Epithelial cell of prostate (primary cell): ENCODE measurements around the gene DDX39A.
"Not testable (repeated sequence)": the region's sequence is repeated elsewhere in the genome, so short reads cannot be mapped to it uniquely, and the experiment has no call there.

Experiments
- DNase-seq: peaks from one replicate; pipeline ENCODE4 v3.0.0-alpha.2; 2011; ENCODE audit warnings: low read depth, low spot score
- H3K27ac ChIP-seq: fragments of 450-650 bp; 2 replicates; pipeline ENCODE4 v1.5.1; 2017; ENCODE audit warnings: mild to moderate bottlenecking

The DDX39A gene

DNA sequence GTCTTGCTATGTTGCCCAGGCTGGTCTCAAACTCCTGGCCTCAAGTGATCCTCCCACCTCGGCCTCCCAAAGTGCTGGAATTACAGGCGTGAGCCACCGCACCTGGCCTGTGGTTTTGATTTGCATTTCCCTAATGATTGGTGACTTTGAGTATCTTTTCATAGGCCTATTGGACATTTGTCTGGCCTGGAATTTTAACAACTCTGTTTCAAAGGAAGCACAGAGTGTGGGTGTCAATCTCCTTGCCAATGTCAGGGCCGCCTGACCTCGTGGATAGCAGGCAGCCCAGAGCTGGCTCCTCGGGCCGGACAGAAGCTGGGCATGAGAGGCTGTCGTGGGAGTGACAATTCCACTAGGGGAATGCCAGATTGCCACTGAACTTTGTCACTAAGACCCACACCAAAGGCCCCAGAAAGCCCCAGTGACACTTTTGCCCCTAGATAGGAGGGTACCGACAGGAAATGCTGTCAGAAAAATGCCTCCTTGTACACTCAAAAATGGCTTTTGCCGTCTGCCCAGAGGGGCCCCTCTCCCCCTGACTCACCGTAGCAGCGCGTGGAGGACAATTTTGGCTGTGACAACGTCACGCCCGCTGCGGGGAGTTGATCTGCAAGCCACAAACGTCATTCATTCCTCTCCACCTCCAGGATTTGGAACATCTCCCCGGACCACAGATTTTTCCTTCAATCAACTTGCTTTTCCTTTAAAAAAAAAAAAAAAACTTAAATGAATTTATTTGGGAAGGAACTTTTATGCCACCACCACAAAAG lies 49.6 kb downstream of the DDX39A start:
- H3K27ac ChIP-seq, result no peak overlapping the region
- no peak for DNase-seq

DNA sequence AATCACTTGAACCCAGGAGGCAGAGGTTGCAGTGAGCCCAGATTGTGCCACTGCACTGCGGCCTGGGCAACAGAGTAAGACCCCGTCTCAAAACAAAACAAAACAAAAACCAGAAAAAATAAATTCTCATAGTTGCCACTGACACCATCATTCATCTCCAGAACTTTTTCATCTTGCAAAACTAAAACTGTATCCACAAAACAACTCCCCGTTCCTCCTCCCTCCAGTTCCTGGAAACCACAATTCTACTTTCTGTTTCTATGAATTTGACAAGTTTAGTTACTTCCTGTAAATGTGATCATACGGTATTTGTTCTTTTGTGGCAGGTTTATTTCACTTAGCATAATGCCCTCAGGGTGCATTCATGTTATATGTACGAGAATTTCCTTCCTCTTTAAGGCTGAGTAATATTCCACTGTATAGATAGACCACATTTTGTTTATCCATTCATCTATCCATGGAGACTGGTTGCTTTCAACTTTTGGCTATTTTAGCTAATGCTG lies 51.1 kb downstream of the DDX39A start:
- H3K27ac ChIP-seq, result no peak overlapping the region
- no peak for DNase-seq

DNA sequence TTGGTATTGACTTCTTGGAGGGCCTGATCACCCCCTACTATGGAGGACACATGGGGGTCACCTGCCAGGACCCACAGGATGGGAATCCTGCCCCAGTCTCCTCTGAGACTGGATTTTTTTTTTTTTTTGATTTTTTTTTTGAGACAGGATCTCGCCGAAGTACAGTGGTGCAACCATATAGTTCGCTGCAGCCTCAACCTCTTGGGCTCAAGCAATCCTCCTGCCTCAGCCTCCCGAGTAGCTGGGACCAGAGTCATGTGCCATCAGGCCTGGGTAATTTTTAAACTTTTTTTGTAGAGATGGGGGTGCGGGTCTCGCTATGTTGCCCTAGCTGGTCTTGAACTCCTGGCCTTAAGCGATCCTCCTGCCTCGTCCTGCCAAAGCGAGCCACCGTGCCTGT lies 52.1 kb downstream of the DDX39A start:
- DNase-seq, result no peak
- H3K27ac ChIP-seq, result no peak overlapping the region

DNA sequence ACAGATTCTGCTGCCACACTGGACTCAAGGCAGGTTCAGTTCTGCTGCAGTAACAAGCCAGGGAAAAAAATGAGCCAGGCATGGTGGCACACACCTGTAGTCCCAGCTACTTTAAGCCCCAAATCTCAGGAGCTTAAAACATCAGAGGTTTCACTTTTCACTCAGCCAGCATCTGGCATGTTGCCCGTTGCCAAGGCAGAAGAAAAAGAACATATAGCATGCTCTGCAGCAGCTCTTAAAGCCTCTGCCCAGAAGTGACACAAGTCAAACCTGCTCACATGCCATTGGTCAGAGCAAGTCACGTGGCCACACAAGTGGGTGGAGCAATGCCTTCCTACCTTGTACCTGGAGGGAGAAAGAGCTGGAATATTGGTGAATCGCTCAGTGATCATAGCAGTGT lies 52.6 kb downstream of the DDX39A start:
- H3K27ac ChIP-seq, result no peak overlapping the region
- DNase-seq, result peak; percentile 86

DNA sequence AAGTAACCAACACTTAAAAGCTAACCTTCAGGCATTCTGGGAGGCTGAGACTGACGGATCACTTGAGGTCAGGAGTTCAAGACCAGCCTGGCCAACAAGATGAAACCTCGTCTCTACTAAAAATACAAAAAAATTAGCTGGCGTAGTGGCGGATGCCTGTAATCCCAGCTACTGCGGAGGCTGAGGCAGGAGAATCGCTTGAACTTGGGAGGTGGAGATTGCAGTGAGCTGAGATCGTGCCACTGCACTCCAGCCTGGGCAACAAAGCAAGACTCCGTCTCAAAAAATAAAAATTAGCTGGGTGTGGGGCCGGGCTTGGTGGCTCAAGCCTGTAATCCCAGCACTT lies 55.1 kb downstream of the DDX39A start:
- DNase-seq, H3K27ac ChIP-seq: not testable (repeated sequence)

DNA sequence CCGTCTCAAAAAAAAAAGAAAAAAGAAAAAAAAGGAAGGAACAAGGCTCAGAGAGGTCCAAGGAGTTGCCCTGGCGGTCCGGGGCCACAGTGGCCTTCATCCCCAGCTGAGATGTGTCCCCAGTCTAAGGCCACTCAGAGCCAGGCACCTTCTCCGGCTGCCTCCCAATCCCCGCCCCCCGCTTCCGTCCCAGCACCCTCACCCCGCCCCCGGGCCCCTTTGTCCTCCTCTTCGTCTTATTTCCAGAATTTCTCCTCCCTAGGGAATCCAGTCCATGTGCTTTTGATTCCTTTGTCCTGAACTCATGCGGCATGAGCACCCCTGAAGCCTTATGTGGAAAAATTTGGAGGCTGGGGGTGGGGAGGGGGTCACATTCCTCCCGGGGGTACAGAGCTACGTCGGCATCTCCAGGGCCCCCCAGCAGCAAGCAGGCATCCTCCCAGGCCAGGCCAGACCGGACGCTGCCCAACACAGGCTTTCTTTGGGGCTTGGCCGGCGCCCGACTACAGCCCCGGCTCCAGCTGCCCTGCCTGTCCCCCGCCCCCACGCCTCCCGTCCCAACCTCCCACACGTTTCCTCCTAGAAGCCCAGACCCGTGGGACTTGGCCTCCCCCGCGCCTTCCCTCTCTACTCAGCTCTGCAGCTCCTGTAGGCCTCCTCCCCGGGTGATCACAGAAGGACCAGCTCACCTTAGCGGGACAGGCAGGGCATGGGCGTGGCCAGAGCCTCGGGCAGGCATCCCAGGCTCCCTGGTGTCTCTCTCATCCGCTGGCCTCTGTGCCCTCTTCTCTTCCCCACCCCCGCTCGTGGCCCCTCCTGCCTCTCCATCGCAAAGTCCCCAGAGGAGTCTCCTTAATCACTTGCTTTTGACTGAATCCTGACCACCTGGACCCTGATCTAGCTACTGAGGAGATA lies 55.7 kb downstream of the DDX39A start:
- DNase-seq, result no peak
- no peak overlapping the region for H3K27ac ChIP-seq

DNA sequence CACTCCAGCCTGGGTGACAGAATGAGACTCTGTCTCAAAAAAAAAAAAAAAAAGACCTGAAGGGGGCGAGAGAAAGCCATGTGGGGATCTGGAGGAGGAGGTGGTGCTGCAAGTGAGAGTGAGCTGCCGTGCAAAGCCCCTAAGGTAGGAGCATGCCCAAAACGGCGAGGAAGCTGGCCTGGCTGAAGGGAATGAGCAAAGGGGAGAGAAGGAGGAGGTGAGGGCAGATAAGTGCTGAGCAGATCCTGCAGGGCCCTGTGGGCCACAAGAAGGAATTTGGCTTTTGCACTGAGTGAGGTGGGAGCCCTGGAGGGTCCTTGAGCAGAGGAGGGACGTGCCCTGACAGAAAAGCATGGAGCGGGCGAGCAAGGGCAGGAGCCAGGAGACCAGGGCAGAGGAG lies 57.3 kb downstream of the DDX39A start:
- no peak for DNase-seq
- no peak overlapping the region for H3K27ac ChIP-seq
